HG03196 (cell line): ENCODE data around the gene ASCC2.
"Not testable (repeated sequence)": the region's sequence is repeated elsewhere in the genome, so short reads cannot be mapped to it uniquely, and the experiment has no call there.

Experiments
- ATAC-seq: cut with Tn5 transposase; IDR thresholded peaks from one replicate; pipeline ENCODE4 v1.9.1; 2021; ENCODE audit not compliant: unreplicated experiment

ASCC2 gene, protein sequence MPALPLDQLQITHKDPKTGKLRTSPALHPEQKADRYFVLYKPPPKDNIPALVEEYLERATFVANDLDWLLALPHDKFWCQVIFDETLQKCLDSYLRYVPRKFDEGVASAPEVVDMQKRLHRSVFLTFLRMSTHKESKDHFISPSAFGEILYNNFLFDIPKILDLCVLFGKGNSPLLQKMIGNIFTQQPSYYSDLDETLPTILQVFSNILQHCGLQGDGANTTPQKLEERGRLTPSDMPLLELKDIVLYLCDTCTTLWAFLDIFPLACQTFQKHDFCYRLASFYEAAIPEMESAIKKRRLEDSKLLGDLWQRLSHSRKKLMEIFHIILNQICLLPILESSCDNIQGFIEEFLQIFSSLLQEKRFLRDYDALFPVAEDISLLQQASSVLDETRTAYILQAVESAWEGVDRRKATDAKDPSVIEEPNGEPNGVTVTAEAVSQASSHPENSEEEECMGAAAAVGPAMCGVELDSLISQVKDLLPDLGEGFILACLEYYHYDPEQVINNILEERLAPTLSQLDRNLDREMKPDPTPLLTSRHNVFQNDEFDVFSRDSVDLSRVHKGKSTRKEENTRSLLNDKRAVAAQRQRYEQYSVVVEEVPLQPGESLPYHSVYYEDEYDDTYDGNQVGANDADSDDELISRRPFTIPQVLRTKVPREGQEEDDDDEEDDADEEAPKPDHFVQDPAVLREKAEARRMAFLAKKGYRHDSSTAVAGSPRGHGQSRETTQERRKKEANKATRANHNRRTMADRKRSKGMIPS

DNA sequence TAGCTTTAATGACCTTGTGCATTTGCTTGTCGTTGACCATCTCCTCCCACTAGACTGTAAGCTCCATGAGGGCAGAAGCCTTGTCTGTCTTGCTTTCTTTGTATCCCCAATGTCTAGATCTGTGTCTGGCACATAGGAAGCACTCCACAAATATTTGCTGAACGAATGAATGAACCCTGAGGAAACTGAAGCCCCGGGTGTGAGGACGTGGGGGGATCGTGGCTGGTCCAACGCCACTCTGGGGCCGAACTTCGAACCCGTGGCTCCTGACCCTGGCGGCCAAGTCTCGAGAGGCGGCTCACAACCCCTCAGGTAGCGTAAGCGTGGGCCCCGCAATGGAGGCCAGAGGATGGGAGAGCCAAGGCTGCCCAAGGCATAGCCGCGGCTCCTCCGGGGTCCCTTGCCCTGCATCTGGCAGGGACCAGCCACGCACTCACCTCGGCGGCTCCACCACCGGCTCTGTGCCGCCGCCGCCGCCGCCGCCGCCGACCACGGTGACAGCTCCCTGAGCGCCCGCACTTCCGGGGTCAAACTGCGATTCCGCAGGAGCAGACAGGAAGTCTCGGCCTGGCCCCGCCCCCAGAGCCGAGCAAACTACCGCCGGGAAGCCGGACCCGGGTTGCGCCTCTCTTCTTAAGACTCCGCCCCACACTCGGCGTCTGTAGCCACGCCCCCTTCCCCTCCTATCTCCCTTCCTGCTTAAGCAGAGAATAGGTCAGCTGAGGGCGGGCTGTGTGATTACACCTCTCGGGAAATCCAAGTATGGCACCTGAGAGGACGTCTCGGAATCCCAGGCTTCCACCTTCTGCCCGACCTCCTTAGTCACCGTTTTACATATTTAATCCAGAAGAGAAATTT is at the start of gene ASCC2:
Gene ASCC2 (minus strand): TSS at position 534 of the 858 bp plus-strand sequence. CDS start 5,949 bp downstream, outside the sequence.
- ATAC-seq: peak; percentile 93

DNA sequence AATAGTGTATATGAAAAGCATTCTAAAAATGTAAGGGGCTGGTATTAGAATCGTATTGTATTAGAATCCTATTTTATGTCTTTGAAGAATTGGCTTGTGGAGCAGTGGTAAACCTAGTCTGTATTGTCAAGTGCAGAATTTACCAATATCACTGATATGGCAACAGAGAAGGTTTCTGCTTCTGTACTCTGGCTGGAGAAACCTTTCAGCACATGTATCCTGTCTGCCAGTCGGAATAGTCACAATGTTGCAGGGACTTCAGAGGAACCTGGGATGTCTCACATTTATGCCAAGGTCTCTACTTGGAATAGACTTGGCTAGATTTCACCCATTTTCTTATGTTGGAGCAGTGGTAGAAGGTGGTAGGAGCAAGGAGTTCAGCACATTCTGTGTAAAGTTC is 49.3 kb upstream of the ASCC2 start:
- ATAC-seq: no peak

DNA sequence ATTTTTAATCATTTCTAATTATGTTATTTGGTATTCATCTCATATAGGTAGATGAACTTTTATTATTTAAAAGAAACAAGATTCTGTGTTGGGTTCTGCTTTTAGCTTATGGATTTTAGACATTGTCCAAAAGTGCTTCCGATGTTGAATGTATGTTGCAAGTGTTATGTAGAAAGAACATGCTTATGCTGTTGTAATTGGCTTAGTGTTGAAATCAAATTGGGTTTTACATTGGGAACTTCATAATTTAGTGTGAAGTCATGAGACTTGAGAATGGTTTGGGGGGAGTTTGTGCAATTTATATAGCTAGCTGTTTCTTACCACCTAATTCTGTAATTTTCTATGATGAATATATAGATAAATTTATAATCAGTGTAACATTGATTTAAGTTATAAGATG is 48.5 kb upstream of the ASCC2 start:
- no peak for ATAC-seq

DNA sequence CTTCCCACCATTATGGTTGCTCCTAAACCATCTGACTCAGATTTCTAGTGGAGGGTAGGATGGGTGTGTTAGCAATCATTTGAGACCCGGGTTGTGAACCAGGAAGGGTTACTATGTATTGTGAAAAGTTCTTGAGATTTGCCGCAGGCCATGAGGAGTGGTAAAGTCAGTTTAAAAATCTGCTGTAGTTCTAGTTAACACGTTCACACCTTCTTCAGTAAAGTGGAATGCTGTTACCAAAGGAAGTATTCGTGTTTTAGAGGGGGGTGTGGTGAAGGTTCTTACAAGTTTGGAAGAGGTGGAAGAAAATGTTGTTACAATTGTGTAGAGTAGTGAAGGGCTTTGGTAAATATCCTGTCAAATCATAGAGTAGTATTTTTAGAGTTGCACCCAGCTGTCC is 47.5 kb upstream of the ASCC2 start:
- no peak for ATAC-seq

DNA sequence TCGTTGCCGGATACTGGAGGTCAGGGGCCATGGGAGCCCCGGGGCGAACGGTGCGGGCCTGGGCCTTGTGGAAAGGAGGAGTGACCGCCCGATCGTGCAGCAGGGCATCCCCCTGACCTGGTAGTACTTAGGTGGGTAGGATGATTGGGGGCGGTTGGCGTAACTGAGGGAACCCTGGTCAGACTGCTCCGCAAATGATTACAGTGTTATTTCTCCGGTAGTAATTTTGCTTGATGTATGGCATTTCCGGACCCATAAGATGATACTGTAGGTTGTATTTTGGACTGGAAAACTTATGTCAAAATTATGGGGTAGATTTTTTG is 45.7 kb upstream of the ASCC2 start:
- no peak for ATAC-seq

DNA sequence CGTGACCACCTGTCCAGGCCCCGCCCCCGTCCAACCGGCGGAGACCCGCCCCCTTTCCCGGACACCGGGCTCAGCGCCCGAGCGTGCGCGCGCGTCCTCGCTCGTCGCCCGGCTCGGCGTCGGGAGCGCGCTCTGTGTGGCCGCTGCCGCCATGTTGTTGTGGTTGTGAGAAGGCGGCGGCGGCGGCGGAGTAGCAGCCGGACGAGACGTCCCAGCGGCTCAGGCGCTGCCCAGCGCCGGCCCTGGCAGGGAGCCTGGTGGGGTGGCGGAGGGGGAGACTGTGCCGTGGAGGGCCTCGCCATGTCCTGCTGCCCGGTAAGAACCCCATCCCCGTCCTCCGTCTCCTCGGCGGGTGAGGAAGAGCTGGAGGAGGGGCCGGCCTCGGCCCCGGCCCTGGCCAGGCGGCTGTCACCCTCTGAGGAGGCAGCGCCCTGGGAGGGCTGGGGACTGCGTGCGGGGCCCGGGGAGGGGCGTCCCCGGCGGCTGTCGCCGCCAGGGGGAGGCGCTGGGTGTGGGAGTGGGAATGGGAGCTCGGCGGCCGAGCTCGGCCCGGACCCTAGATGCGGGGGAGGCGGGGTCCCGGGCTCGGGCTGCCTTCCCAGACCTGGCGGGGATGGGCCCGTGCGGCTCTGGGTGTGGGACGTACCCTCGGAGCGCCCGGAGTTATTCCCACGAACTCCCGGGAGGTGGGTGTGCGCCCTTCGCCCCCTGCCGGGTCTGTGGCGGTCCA is 45.1 kb upstream of the ASCC2 start, which contains the start of gene MTMR3:
Gene MTMR3 (plus strand): TSS at position 130 of the 730 bp plus-strand sequence. CDS start 87,886 bp downstream, outside the sequence.
- peak; percentile 52 for ATAC-seq

DNA sequence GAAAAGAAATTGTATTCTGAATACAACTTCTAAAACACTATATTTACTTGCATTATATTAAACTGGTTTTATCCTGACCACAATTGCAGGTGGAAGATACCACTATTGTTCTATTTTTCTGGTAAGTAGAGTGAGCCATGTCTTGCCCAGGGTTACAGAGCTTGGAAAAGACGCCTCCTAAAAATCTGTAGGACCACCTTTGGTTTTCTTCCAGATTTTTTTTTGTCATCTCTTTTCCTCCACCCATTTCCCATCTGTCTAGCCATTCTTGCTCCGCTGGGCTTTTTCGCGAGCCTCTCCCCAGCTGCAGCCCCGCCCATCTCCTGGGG is 44.6 kb upstream of the ASCC2 start:
- peak; percentile 64 for ATAC-seq

DNA sequence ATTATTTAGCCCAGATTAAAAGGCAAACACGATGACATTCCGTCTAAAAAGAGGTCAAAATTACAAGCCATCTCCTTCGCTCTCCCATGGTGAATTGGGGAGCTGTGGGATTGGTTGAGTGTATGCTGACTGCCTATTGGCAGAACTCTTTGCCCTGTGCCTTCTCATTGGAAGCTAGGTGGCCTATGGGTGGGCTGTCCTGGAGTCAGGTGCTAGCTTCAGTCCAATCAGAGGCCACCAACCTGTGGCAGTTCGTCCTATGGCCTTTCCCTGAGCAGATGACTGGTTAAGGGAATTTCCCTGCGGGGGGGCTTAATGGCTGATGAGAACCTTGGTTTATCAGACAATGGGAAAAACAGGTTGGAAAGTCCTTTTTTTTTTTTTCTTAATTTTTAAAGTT is 41.7 kb upstream of the ASCC2 start:
- ATAC-seq: no peak

DNA sequence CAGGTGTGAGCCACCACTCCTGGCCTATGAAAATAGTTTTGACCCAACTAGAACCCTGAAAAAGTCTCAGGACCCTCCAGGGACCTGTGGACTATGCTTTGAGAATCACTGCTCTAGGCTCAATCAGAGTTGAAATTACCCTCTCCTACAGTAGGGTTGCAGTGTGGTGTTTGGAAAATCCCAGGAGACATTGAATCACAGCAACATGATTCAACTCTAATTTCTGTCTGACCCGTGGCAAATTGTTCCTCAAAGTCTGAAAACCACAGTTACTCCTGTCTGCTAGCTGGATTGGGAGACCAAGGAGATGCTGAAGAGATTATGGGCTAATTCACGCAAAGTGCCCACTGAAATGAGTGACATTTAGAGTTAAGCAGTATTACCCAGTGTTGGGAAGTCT is 39.5 kb upstream of the ASCC2 start:
- no peak for ATAC-seq

DNA sequence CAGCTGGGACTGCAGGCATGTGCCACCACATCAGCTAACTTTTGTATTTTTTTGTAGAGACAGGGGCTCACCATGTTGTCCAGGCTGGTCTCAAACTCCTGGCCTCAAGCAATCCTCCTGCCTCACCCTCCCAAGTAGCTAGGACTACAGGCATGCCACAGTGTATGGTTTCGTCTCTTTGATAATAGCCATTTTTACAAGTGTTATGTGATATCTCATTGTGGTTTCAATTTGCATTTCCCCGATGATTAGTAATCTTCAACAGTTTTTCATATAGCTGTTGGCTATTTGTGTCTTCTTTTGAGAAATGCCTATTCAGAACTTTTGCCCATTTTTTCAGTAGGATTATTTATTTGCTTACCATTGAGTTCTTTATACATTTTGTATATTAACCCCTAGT is 35.9 kb upstream of the ASCC2 start:
- ATAC-seq: no peak

DNA sequence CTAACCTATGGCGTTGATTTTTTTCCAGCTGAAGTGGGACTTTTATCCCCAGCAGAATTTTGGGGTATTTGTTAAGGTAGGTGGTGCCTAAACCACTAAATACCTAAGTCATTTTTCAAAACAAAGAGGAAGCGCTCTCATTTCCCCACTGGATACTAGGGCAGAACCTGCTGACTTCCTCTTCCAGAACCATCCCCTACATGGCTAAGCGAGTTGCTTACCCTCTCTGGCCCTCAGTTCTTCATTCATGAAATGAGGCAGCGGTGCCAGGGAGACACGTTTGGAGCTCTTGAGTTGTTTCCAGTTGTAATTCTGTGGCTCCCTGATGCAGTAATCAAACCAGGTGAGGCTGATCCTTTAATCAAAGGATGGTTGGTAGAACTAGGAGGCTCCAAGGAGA is 34.9 kb upstream of the ASCC2 start:
- ATAC-seq: no peak

DNA sequence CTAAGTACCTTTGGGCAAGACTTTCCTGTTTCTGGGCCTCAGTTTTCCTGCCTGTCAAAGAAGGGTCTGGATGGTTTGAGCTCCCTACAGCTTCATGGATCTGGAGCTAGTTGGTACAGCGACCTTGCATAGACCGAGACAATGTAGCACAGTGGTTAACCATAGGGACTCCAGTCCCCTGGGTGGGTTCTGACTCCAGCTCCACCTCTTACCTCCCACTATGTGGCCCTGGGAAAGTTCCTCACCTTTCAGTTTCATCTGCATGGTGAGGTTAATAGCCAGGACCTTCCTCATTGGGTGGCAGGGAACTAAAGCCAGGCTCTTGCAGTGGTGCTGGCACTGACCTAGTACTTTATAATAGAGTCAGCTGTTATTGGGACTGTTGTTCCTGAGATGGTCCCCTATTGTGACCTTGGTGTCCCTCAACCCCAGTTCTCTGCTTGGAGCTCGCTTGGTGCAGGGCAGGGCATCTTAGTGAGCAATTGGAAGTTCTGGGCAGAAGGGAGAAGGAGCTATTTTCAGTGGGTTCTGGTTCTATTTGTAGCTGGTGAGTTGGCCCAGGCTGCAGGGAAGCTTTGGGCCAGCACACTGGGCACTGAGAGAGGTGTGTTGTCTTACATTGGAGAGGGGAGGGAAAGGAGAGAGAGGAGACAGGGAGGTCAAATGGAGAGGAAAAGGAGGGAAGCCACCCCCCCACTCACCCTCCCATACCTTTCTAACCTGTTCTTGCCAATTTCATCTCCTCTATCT is 34.2 kb upstream of the ASCC2 start:
- ATAC-seq: no peak

DNA sequence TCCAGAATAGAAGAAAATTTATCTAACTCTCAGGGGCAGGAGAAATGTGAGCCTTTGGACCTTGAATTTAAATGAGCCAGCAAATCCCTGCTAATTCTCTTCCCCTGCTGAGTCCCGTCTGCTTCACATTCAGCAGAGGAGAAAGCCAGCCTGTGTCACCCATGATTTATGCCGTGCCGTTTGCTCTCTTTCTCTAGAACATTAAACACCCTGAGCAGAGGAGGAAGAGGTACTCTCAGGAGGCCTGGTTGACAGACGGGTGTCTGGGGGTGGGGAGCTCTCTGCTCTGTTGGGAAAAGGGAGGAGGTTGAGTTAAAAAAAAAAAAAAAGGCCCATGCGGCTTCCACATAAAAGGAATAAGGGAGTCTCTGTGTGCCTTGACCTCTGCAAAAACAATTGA is 33.6 kb upstream of the ASCC2 start:
- ATAC-seq: no peak

DNA sequence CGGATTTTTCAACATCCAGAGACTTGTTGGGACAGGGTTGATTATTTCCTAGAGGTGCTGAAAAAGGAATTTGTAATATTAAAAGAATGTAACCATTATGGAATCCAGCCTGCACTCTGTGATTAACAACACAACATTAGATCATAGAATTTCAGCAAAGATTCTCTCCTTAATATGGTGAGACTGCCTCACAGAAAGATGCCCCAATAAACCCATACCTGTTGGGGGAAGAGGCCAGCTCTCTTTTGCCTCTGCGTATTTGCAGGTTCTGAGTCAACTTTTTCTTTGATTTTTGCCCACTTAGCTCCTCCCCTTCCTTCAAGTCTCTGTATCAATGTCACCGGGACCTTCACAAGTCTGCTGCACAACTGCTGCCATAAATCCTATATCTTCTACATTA is 32.5 kb upstream of the ASCC2 start:
- no peak for ATAC-seq

DNA sequence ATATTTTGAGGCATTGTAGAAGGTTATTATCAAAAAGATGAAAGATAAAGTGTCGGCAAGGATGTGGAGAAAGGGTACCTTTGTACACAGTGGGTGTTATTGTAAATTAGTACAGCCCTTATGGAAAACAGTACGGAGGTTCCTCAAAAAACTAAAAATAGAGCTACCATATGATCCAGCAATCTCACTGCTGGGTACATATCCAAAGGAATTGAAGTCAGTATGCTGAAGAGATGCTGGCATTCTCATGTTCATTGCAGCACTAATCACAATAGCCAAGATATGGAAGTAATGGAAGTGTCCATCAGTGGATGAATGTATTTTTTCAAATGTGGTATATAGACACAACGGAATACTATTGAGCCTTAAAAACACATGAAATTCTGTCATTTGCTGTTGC is 29.8 kb upstream of the ASCC2 start:
- ATAC-seq: no peak

DNA sequence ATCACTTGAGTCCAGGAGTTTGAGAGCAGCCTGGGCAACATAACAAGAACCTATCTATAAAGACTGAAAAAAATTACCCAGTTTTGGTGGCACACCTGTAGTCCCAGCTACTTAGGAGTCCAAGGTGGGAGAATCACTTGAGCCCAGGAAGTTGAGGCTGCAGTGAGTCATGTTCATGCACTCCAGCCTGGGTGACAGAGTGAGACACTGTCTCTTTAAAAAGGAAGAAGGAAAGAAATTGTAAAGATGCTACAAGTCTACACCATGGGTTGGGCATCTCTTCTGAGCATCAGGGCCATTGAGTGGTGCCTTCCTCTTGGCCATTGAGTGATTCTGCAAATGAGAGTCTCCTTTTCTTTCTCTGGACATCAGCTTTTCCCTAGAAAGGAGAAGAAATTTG is 29.2 kb upstream of the ASCC2 start:
- ATAC-seq: no peak

DNA sequence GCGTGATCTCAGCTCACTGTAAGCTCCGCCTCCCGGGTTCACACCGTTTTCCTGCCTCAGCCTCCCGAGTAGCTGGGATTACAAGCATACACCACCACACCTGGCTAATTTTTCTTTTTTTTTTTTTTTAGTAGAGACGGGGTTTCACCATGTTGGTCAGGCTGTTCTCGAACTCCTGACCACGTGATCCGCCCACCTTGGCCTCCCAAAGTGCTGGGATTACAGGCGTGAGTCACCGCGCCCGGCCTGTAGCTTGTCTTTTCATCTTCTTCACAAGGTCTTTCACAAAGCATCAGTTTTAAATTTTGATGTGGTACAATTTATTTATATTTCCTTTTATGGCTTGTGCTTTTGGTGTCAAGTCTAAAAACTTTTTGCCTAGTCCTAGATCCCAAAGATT is 27.5 kb upstream of the ASCC2 start:
- ATAC-seq: not testable (repeated sequence)

DNA sequence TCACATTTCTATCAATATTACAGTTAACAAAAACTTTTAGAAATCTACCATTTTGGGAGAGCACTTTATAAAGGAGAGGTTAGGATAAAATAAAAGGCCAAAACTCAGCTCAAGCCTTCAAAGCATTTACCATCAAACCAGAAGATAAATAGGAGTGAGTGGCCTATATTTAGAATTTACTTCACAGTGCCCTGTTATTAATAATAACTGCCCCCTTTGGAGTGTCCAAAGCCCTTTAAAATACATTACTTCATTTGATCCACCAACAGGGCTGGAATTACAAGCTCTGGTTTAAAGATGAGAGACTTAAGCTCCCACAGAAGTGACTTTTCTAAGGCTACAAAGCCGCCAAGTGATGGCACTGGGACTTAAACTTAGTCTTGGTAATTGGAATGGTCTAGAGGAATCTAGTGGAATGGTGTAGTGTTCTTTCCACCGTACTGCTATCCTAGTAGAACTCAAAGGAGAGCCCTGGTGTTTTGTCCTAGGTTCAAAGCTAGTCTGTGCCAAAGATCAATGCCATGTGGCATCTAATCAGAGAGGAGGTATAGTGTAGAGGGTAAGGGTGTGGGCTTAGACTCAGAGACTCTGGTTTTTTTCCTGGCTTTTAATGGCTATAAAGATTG is 23.7 kb upstream of the ASCC2 start:
- no peak for ATAC-seq

DNA sequence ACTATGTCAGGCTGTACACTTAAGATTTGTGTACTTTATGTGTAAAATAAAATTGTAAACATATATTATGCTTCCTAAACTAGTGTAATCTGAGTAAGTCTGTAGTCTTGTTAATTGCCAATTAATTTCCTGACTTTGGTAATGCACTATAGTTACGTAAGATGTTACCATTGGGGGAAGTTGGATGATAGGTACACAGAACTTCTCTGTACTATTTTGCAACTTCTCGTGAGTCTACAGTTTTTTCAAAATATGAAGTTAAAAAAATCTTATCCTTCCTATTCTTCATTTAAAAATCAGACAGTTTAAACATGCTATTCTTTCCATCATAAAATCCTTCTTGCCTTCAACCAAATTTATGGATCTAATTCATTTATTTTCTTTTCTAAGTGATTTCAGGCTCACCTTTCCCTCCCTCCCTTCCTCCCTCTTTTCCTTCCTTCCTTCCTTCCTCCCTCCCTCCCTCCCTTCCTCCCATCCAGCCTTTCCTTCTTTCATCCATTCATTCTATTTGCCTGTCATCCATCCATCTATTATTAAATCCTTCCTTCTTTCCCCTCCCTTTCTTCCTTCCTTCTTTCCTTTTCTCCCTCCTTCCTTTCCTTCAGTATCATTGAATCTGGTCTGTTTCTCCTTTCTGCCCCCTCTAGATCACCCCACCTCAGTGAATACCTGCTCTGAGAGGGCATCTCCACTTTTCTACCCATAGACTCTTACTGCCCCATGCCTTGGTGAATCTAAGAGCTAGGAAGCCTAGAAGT is 22.1 kb upstream of the ASCC2 start:
- ATAC-seq: no peak
